NCI-H128 (cell line): ENCODE results near the gene CACNA1C.

Experiments
- DNase-seq: peaks from one replicate; lab custom pipeline; 2025; ENCODE audit not compliant: unreplicated experiment; lab: John Stamatoyannopoulos, UW

Gene CACNA1C

DNA sequence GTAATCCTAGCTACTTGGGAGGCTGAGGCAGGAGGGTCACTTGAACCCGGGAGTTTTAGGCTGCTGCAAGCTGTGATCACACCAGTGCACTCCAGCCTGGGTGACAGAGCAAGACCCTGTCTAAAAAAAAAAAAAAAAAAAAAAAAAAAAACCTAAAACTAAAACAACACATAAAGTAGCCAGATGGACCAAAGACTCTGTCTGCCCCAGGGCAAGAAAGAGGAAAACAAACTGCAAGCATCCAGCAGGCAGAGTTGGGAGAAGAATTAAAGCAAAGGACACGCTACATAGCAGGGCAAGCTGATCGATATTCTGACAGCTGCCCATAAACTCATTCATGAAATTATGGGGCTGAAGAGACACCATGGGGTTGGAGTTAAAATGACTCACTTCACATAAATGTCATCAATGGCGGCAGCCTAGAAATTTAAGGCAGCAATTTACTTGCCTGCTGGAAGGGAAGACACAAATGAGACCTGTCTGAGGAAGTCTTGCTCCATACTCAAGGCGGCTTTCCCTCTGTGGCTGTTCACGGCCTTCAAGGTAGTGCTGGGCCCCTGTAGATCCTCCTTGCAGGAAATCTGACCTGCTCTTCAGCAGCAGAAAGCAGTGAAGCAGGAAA lies 482.9 kb downstream of the CACNA1C start:
- DNase-seq = no peak

DNA sequence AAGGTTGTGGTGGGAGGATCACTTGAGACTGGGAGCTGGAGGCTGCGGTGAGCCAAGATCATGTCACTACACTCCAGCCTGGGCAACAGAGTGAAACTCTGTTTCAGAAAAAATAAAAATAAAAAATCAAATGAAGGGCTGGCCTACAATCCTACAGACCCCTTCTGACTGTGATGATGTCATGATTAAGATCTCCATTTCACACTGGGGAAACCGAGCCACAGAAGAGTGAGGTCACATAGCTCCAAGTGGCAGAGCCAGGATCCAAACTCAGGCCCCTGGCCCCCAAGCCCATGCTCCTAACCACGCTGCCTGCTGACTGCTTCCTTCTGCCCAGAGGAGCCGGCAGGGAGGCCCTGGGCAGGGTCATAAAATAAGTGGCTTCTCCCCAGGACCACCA lies 483.9 kb downstream of the CACNA1C start:
- DNase-seq = no peak

GRCh38 chr12:2537868-2538541 lies 485.2 kb downstream of the CACNA1C start:
- DNase-seq = no peak

DNA sequence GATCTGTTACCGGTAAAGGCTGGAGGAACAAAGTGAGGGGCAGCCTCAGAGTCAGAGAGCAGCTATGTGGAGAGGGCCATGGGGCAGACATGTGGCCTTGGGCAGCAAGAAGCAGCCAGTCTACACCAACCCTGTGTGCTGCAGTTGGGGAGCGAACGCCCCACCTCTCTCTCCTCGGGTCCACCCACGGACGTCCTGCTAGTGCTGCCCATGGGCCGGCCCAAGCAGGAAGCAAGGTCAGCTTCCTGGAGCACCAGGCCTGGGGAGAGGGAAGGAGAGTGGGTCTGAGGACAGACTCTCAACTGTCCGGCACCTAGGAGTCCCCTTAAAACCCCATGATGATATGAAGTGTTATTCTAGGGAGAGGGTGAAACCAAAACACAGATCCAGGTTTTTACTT lies 487.2 kb downstream of the CACNA1C start:
- DNase-seq = no peak

DNA sequence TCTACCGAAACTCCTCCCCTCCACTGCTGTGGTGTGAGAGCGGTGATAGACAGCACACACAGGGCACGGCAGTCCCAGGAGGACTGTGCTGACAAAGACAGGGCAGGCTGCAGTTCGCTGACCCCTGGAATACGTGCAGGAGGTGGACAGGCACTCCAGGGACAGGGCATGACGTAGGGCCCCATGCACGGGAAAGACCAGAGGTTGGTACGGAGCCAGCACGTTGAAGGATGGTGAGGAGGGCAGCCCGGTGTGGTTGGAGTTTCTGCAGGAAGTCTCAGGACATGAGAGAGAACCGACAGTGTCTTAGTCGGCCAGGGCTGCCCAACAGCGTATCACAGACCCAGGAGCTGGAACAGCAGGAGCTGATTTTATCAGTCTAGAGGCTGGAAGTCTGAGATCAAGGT lies 487.8 kb downstream of the CACNA1C start:
- no peak for DNase-seq

DNA sequence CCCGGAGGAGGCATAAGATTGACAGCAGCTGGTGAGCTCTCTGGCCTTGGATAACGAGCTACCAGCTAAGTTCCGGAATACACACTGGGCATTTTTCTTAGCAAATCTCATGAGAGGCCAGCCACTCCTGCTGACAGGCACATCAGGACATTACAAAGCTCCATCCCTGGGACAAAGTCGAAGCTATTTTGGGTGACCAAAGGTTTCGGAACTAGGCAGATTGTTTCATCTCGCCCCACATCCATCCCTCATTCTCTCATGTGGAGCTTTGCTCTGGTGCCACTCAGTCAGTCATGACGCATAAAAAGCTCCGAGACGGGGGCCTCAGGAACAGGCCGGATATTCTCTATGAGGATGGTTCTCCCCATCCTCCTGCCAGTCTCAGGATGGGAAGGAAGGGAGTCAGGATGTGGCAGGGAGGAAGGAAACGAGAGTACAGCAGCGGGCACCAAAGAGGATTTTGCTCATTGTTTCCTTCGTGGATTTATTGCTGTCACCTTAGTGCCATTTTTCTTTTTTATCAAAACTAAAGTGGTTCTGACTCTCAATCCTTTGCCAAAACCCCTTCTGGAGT lies 488.9 kb downstream of the CACNA1C start:
- DNase-seq = no peak

- DNase-seq = no peak
Measured at GRCh38 chr12:2543801-2544200, 491.0 kb downstream of the CACNA1C start.

DNA sequence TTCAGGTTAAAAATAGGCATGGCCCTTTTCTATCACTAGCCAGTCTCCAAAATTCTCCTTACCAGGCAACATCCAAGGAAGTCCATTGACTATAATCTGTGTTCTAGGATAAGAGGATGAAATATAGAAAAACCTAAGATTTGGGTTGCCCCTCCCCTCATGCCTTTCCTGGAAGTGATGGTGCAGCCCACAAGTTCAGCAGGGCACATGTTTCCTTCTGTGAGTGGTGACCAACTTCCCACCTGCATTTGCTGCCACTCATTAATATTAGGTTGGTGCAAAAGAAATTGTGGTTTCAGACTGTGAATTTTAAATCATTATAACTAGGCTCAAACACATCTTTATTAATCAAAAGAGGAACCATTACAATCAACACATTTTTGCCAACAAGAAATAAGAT lies 491.4 kb downstream of the CACNA1C start:
- no peak for DNase-seq

DNA sequence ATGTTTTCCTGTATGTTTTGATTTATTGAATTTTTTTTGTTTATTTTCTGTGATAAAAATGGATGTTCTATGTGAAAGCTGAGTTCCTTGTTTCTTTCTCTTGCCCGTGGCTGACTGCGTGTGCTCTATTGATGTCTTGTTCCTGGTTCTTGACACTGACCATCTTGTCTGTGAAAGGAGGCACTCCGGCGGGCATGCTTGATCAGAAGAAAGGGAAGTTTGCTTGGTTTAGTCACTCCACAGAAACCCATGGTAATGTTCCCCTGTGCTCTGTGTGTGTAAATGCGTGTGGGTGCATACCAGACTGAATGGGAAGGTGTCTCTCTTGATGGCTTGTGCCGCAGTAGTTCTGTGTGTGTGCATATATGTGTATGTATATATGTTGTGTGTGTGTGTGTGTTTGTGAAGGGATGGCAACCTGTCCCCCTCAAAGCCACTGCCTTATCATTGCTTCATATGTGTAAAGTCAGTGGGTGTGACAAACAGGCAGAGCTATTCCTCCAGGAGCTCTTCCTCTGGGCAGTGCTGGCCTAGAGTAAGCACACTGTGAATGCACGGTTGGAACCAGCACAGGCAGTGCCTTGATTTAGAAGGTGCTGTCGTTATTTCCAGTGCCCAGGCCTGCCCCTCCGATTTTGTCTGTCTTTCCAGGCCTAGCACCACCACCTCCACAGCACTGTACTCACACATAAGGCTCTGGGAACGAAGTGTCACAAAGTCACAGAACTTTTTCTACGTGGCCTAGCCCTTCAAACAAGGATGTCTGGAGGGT lies 494.7 kb downstream of the CACNA1C start:
- no peak for DNase-seq

GRCh38 chr12:2548081-2548480 lies 495.3 kb downstream of the CACNA1C start:
- no peak for DNase-seq

DNA sequence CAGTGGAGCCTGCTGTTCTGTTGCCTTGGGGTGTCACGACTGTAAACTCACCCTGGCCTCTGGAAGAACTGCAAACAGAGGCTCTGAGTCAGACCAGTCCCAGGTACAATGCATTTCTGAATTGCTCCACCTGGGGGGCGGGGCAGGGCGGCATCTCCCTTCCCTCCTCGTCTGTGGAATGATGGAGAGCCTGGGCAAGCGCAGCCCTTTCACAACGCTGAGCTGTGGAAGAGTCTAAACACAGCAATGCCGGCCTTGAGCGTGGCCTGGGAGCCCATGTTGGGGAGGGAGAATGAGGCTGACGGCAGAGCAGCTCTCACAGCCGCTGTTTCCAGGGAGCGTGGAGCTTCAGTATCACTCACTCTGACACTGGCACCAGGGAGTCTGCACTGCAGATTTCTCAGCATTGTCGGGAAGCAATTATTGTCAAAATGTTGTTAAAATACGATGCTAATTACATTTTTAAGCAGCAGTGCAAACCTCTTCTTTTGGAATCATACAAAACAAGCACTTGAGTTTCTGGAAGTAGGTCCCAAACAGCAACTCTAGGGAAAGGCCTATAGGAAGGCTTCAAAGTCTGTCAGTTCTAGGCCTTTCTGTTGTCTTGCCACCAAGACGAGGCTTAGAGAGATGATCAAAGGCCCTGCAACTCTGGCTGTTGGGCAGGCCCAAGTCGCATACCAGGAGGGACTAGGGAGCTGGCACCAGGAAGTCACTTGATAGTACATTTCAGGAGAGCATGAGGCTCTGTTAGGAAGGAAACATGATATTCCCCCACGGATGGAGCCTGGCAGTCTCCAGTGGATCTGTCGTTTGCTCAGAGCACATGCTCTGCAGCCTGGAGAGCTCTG lies 498.0 kb downstream of the CACNA1C start:
- no peak for DNase-seq

DNA sequence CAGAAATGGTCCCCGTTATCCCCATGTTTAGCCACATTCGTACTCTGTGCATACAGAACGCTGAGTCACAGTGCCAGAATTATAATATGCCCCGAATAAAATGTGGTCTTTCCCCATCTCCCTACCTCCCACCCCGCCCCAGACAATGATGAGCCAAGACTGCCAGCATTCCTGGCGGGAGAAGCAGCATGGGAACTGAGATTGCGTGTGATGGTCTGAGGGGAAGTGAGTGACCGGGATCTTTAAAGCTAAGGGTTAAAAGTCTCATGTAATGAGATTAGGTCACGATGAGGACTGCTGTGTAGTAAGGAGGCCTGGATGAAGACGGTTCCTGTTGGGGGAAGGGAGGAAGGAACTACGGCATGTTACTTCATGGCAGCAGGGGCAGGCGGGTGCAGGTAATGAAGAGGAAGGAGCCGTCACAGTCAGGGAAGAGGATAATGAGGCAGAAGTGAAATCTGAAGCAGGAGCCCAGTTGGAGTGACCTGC lies 498.7 kb downstream of the CACNA1C start:
- no peak for DNase-seq

GRCh38 chr12:2552000-2552756 lies 499.4 kb downstream of the CACNA1C start:
- DNase-seq = no peak

- DNase-seq = no peak
Measured at GRCh38 chr12:2553388-2554126, 500.8 kb downstream of the CACNA1C start.

- DNase-seq = no peak
Measured at GRCh38 chr12:2555487-2556082, 502.8 kb downstream of the CACNA1C start.

DNA sequence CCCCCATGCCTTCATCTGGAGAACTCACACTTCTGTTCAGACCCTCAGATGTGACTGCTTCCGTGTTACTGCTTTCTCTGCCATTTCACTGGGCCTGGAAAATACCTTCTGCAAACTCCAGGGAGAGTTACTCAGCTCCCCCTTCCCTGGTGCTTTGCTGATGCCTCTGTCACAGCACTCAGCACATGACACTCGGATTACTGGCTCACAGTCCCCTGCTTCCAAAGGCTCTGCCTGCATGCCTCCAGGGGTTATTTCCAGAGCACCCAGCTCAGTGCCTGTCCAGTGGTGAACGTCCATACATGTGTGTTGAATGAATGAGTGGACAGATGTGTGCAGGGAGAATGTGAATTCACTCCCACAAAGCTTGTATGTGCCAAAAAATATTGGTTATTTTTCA lies 504.8 kb downstream of the CACNA1C start:
- no peak for DNase-seq

DNA sequence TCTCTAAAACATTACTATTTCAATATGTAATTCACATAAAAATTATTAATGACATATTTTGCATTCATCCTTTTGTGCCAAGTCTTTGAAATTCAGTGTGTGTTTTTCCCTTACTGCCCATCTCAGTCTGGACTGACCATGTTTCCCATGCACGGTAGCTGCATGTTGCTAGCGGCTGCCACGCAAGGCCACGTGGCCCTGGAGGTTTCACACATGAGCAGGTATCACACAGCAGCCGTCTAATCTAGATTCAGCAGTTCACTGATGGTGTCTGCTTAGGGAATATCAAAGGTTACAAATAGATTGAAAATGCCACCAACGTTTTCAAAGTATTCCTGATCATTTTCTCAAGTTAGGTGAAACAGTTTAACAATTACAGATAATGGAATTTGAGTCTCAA lies 507.1 kb downstream of the CACNA1C start:
- DNase-seq = no peak

GRCh38 chr12:2560356-2560755 lies 507.6 kb downstream of the CACNA1C start:
- DNase-seq = no peak

DNA sequence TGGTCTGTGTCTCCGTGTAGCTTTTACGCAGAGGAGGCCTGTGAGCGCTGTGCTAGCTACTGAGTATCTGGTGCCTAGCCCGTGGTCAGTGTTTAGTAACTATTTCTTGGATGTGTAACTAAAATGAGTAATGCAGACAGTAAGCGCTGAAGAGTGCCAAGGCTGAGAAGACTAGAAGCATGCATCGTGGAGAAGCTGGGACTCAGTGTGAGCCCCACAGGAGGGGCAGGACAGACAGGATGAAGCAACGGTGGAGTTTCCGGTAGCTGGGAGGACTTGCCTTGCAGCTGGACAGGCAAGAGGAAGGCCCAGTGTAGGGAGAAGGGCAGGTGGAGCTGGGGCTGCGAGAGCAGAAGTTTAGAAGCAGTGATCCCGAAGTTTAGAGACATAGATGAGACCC lies 508.6 kb downstream of the CACNA1C start:
- no peak for DNase-seq
